Measurements from ENCODE around the gene BANF1. TPM values are rescaled to one million over a fixed set of nuclear protein-coding genes. Genes with fewer than 3 reads are reported as not detected.

BANF1 gene
- polyA plus RNA-seq, 3 donors, result 263 to 275 (median 271) TPM

DNA sequence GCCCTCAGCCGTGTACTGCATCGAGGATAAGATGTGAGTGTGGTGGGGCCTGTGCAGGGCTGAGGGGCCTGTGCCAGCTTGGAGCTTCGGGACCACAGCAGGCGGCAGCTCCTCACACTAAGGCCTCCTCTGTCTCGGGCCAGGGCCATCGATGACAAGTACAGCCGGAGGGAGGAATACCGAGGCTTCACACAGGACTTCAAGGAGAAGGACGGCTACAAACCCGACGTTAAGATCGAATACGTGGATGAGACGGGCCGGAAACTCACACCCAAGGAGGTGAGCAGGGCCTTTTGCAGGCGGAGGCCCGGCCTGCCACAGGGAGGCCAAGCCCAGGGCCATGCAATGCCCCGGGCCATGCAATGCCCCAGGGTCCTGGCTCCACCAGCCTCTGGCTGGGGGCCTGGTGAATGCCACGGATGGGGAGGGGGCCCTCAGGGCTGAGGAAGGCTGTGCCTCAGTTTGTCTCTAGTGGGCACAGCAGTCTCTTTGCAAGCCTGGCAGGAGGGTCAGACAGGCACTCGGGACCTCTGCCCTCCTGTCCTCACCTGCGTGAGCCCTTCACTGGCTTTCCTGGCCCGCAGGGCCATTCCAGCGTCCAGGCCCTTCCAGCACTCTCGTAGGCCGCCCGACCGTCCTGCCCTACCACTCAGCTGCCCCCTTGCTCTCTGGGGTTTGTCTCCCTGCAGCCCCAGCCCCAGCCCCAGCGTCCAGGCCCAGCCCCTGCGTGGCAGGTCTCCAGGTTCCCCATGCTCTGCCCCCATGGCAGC is 24.5 kb upstream of the BANF1 start:
- DNase-seq (ENCODE audit: low read depth in 3 of 3, low spot score in 2 of 3), result no peak

DNA sequence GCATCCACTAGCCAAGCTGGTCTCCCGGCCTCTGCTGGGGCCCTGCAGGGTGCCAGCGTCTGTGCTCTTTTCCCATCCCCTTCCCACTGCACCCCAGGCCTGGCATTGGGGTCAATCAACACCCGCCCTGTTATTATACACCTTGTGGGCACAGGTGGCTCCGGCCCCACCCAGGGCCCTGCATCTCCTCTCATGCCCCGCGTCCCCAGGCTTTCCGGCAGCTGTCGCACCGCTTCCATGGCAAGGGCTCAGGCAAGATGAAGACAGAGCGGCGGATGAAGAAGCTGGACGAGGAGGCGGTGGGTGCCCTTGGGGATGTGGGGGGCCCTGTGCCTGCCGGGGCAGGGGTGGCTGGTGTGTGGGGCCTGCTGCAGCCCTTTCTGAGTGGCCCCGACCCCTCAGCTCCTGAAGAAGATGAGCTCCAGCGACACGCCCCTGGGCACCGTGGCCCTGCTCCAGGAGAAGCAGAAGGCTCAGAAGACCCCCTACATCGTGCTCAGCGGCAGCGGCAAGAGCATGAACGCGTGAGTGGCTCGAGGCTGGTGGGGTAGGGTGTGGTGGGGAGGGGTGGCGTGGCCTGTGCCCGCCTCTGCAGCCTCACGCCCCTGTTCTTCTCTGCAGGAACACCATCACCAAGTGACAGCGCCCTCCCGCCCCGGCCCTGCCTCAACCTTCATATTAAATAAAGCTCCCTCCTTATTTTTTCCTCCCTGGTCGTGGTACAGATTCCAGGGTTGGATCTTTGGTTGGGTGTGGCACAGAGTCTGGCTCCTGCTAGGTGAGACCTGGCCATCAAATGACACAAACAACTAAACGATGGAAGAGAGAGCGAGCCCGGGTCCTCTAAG is 23.7 kb upstream of the BANF1 start:
- DNase-seq (ENCODE audit: low read depth in 3 of 3, low spot score in 2 of 3), result no peak

DNA sequence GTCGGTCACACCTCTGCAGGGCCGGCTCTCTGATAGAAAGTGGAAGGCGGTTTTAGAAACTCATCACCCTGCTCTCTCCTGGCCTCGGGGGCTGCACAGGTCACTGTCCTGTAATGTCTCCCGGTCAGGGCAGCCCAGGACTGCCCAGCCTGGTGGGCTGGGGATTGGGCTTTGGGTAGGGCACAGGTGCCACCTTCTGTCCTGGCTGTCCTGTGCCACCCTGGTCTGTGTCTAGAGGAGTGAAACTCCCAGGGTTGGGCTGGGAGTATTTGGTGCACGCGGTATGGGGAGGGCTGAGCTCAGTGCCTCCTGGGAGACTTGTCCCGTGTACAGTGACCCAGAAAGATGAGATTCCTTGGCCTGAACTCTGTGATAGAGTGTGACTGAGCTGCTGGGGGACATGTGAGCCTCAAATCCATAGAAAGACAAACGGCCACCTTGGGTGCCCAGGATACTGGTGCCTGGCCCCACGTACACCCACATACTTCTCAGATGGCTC is 23.0 kb upstream of the BANF1 start:
- DNase-seq (ENCODE audit: low read depth in 3 of 3, low spot score in 2 of 3), result no peak

DNA sequence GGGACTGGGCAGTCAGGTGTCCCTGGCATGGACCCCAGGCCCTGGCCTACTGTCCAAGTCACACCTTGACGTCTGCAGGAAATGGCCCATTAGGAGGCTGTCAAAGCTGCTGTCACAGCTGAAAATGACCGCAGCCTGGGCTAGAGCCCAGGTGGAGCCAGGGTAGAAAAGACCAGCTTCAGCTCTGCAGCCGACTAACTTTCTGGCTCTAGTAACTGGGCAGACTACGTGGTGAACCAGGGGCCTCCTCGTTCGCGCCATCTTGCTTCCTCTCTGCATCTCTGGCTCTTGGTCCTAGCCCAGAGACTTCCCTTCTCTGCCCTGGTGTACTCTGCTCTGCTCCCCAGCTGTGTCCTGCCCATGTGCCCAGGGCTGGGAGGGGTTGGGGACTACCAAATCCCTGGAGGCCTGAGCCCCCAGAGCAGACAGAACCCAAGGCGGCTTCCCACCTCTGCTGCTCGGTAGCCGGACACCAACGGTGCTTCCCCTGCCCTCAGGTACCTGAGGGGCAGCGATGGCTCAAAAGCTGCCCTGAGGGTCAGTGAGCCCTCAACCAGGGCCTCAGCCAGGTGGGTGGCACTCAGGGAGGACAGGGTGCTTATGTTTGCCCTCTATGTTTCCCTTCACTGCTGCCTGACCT is 21.1 kb upstream of the BANF1 start:
- DNase-seq (ENCODE audit: low read depth in 3 of 3, low spot score in 2 of 3), result no peak

DNA sequence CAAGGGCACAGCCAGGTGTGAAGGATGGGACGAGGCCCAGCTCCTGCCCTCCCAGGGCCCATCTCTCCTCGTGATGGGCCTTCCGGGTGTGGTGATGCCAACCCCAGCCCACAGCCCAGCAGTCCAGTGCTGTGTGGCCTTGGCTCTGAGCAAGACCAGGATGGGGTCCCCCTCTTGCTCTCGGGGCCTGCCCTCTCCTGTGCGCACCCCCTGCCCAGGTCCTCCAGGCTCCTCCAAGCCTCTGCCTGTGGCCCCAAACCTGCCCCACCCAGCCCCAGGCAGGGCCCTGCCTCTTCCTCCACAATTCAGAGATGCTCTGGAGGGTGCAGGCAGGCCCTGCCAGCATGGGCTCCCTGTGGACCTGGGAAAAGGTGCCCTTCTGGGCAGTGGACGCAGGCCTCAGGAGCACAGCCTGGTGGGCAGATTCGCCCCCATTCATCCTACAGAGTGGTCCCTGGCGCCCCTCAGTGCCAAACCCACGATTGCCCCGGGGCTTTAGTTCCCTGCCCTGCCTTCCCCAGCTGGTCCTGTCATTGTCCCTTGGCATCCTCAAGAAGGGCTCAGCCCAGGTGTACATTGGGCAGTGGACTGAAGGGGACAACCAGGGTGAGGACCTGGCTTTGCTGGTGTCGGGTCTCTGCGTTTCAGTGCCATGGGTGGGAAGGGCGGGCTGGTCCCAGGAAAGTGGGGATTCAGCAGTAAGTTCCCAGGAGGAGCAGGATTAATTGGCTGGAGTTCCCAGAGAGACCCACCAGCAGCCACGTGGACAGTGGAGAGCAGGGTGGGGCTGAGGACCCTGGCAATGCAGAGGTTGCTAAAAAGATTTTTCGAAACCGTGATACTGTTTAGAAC is 20.1 kb upstream of the BANF1 start:
- DNase-seq (ENCODE audit: low read depth in 3 of 3, low spot score in 2 of 3), result no peak

DNA sequence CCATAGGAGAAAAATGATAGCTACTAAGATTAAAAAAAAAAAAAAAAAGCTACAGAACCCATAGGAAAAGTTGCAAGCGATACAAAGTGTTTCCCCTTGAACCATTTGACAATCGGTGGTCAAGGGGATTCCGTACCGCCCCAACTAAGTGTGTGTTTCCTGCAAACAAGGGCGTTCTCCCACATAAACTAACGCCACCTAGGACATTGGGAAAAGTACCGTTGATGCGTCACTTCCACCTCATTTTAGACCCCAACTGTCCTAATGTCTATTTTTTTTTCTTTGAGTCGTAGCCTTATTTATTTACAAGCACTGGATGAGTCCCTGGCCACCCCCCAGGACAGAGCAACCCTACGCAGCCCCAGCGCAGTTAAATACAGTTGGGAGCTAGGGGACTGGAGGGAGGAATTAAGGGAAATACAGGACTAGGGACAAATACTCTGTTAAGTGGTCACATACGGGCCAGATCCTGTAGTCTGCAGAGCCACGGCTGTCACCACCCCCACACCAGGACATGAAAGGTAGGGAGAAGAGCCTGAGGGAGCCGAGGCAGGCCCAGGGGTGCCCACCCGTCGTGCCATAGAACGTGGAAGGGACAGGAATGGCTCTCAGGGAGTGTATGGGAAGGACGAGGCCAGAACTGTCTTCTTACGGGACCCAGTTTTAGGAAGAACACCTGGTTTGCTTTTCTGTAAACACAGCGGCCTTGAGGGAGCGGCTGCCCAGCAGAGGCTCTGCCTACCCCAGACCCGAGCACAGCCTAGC is 19.3 kb upstream of the BANF1 start:
- DNase-seq (ENCODE audit: low read depth in 3 of 3, low spot score in 2 of 3), result no peak

DNA sequence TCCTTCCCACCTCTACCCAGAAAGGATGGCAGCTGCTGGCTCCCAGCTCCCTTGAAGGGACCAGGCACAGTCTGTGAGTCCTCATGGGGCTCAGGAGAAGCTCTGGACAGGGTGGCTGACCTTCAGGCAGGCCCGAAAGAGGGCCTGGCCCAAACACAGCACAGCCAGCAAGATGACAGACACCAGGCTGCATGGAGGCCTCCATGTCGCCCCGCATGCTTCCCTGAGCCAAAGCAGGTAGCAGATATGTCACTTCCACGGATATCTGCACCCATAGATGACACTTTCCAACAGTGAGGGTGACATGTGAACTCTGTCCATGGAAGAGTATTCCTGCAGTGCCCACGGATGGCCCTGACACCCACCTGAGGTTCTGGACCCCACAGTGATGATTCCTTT is 18.7 kb upstream of the BANF1 start:
- no peak for DNase-seq (ENCODE audit: low read depth in 3 of 3, low spot score in 2 of 3)

DNA sequence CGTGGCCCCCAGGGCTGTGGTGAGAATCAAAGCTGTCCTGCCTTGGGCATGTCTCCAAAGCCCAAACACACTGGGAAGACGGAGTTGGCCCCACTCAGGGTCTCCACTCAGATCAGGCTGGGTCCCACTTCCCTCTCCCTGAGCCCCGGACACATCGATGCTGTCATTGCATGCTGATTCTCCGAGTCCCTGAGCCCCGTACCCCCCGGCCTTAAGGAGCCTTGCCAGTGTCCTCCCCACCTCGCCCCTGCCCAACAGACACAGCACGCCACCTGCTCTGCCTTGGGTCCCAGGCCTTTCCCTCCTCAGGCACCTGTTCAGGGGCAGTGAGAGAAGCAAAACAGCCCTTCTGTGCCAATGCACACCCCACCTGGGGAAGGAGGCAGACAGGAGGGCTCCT is 15.0 kb upstream of the BANF1 start:
- no peak for DNase-seq (ENCODE audit: low read depth in 3 of 3, low spot score in 2 of 3)

DNA sequence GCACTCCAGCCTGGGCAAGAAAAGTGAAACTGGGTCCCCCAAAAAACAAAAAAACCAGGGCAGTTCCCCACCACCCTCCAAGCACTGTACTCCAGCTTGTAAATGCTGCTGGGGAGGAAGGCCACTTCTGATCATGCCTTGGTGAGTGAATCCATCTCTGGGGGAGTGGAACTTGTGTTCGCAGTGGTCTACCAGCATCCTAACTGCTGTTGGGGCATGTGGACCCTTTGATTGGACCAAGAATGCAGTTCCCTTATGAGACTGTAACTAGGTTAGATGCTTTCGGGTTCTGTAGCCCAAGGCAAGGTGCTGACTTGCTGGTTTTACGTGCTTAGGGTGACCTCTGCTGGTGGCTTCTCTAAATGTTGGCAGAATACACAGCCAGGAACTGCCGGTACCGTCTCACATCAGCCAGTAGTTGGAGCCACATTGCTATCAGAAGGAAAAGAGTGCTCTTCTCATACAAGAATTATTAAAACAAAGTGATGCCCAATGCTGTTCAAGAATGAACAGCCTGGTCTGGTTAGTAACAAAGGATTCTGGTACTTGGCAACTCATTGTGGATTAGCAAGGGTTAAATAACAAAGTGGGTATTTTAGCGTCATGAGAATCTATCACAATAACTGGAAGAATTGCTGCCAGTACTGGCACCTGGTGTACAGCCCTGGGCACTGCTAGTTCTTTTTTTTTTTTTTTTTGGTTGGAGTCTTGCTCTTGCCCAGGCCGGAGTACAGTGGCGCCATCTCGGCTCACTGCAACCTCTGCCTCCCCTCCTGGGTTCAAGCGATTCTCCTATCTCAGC is 13.3 kb upstream of the BANF1 start:
- DNase-seq (ENCODE audit: low read depth in 3 of 3, low spot score in 2 of 3), result peak; percentile 93 to 95 (median 93)

DNA sequence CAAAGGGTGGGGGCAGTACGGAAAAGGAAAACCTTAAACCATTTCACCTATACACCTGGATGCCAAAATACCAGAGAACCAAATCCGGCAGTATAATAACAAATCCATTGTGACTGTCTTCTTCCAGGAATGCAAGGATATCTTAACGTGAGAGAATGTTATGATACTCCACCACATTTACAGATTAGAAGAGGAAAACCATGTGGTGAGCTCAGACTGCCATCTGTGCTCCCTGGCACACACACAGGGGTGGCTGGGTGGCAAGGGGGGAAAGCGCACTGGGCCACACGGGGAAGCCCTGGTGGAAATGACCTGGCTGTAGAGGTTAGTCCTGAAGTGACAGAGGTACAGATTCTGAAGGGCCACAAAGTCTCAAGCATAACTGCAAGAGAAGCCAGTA is 10.2 kb upstream of the BANF1 start:
- no peak for DNase-seq (ENCODE audit: low read depth in 3 of 3, low spot score in 2 of 3)

DNA sequence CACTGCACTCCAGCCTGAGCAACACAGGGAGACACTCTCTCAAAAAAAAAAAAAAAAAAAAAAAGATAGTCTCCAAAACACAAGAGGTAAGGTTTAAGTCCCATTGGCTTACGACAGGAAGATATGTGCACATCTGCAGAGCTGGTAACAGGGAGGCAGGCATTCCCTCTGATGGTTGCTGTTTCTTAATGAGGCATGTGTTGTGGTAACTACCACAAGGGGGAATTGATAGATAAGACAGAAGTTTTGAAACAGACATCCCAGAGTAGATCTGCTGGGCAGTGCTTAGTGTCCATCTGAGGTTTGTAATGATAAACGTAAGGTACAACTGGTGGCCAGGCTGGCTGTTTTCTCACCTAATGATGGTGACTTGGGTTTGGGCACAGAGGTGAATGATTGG is 5.0 kb upstream of the BANF1 start:
- DNase-seq (ENCODE audit: low read depth in 3 of 3, low spot score in 2 of 3), result no peak

DNA sequence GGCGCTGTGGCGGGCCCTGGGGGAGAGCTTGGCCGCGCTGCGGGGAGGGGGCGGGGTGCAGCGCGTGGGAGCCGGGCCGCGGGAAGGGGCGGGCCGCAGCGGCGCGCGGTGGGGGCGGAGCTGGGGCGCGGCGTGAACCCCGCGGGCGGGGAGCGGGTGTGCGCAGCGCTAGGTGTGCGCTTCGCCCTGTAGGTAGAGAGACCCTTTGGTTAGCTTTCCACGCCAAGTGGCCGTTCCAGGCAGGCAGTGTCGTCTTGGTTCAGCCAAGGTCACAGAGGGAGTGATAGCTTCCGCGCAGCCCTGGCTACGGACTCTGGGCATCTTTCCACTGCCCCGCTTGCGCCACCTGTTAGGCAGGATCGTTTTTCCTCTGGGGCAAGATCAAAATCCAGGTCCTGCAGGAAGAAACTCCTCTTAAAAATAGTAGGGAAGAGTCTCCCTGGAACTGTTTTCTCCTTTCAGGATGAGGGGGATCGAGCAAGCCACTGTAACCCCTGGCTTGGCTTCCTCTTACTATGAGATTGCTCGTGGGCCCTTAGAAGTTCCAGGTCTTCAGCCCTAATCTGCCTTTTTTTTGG is 434 bp downstream of the BANF1 start:
- no peak for DNase-seq (ENCODE audit: low read depth in 3 of 3, low spot score in 2 of 3)

DNA sequence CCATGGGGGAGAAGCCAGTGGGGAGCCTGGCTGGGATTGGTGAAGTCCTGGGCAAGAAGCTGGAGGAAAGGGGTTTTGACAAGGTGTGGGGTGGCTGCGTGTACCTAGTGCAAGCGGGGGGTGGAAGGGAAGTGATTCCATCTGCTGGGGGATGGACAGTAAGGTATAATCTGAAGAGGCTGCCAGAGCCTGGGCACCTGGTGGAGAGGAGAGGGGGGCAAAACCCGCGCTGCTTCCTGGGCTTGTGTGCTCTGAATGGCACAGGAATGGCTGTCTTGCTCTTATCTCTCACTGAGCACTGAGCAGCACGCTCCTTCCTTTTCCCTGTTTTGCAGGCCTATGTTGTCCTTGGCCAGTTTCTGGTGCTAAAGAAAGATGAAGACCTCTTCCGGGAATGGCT is 988 bp downstream of the BANF1 start:
- no peak for DNase-seq (ENCODE audit: low read depth in 3 of 3, low spot score in 2 of 3)

DNA sequence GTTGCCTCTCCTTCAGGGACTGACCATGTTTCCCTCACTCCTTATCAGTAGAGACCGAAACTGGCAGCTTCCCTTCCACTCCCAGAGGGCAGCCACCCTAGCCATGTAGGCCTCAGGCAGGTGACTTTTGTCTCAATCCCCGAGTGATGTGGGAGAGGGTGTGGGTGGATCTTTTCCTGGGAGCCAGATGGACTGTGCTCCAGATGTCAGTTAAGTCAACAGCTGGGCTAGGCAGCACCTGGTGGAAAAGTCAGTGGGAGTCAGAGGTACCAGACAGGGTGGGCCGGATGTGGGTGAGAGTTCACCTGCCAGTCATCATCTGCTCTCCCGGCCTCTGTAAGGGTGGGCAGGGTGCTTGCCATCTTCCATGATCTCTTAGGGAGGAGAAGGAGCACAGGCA is 1.9 kb downstream of the BANF1 start:
- DNase-seq (ENCODE audit: low read depth in 3 of 3, low spot score in 2 of 3), result no peak

DNA sequence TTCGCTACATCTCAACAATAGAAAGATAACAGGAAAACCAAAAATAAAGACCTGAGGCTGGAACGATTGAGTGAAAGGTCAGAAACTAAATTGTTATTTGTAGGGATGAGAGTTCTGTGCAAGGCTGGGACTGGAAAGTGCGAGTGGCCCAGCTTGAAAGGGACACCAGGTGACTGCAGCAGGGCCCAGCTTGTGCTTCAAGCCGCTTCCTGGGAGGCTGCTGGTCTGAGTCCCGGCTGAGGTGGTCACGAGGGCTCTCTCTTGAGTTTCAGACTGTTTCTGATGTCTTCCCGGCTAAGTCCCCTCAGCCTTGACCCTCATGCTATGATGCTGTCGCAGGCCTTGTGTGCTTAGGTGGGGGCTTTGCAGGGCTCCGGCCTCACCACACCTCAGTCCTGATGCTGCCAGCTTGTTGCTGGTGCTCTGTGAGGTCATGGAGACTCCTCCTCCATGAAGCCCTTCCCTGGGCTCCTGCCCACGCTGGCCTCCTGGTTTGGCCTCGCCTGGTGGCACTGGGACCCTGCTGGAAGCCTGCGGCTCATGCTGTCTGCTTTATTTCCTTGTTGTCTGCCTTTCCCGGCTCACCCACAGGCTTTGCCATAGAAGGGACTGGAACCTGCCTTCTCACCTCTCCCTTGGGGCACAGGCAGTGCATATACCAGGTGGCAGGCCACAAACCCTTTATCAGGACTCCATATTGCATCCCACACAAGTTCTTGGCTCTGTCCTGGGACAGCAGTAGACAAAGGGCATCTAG is 4.0 kb downstream of the BANF1 start:
- no peak for DNase-seq (ENCODE audit: low read depth in 3 of 3, low spot score in 2 of 3)

DNA sequence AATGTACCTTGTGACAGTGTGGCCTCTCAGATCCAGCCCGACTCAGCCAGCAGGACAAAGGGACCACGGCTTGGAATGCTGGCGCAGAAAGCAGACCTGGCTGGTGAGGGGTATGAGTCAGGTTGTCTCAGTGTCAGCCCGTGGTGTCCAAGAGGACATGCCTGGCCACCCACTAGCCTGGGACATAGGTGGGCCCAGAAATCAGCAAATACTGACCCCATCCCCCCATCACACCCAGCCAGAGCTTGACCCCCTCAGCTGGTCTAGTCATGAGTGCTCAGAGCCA is 4.5 kb downstream of the BANF1 start:
- DNase-seq (ENCODE audit: low read depth in 3 of 3, low spot score in 2 of 3), result no peak

DNA sequence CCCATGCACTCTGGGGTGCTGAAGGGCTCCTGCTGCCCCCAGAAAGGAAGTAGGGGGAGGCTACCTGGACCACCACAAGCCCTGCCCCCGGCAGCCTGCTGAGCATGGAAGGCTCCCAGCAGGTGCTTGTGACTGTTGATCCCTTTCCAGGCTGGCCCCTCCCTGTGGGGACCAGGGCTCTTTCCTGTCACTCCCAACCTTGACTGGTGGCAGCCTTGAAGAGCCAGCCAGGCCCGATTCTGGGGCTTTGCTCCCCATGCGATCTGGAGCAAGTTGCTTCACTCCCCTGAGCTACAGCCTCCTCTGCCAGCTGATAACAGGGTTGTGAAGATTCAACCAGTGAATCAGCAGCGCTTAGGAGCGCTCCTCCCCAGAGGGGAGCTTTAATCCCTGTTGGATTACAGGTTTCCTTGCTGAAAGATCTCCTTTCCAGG is 4.9 kb downstream of the BANF1 start:
- DNase-seq (ENCODE audit: low read depth in 3 of 3, low spot score in 2 of 3), result no peak

DNA sequence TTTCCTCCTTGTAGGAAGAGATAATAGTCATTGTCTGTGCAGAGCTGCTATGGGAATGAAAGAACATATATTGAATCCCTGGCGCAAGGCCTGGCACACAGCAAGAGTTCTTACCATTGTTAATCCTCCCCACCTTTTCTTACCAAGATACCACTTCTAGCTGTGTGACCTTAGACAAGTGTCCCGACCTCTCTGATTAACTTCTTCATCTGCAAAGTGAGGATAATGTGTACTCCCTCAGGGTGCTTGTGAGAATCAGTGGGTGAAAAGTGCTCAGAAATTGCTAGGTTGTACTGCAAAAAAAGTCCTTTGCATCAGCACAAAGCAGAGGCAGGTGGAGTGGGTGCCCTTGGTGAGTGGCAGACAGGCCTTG is 5.8 kb downstream of the BANF1 start:
- no peak for DNase-seq (ENCODE audit: low read depth in 3 of 3, low spot score in 2 of 3)
